A549 (cell line): ENCODE data around the gene PPP4R3B. TPM values are rescaled to one million over a fixed set of nuclear protein-coding genes. Genes with fewer than 3 reads are reported as not detected.
A peak's percentile ranks its signal among the peaks of the same experiment; 100 is the strongest.
"Not testable (repeated sequence)": the region's sequence is repeated elsewhere in the genome, so short reads cannot be mapped to it uniquely, and the experiment has no call there.

Experiments used
- ATAC-seq, 2 experiments: fragments of 200-7000 bp in 1 of 2; fragments of >200 bp in 1 of 2; cut with Nextera tagmentation in 1 of 2; cut with Tn5 transposase in 1 of 2; 3 replicates each; pipeline versions ENCODE4 v1.8.0 to v1.9.1; 2018 to 2020; ENCODE audit warnings: mild to moderate bottlenecking in 1 of 2, moderate library complexity in 1 of 2
- CTCF ChIA-PET: fragments of 300-600 bp; sonication (Branson Sonifier 250); formaldehyde crosslinking; extraction: SDS; loops from one replicate; lab custom pipeline; 2021; ENCODE audit warnings: antibody characterized with exemption, inconsistent platforms; lab: Yijun Ruan, JAX
- POLR2A ChIA-PET: fragments of 350-600 bp; formaldehyde crosslinking; extraction: SDS; loops from one replicate; lab custom pipeline; 2021; ENCODE audit warnings: antibody characterized with exemption, inconsistent platforms; lab: Yijun Ruan, JAX
- DNase-seq, 2 experiments: peaks; one replicate each; pipeline versions ENCODE4 v3.0.0 to v3.0.0-alpha.2; 2011 to 2016; ENCODE audit warnings: low read depth in 1 of 2, low spot score in 1 of 2
- FAIRE-seq: peaks from 2 replicates; lab custom pipeline; 2011; peaks lifted over from hg19 to GRCh38; lab: Jason Lieb, UNC
- H3K27ac ChIP-seq, 2 experiments: fragments of >200 bp; sonication (Bioruptor Twin); formaldehyde crosslinking; 3 replicates each; pipeline ENCODE4 v1.5.1; 2016 to 2017
- H3K4me1 ChIP-seq: fragments of >200 bp; sonication (Bioruptor Twin); formaldehyde crosslinking; 3 replicates; pipeline ENCODE4 v1.6.1; 2016
- H3K4me2 ChIP-seq: fragments of >200 bp; sonication (Bioruptor Twin); formaldehyde crosslinking; 3 replicates; pipeline ENCODE4 v1.6.1; 2016
- H3K4me3 ChIP-seq: fragments of >200 bp; sonication (Bioruptor Twin); formaldehyde crosslinking; 3 replicates; pipeline ENCODE4 v1.5.1; 2016
- H3K9me3 ChIP-seq: fragments of >200 bp; sonication (Bioruptor Twin); formaldehyde crosslinking; 3 replicates; pipeline ENCODE4 v1.6.1; 2016
- EHMT2 ChIP-seq: fragments of 200-600 bp; sonication (generic); IDR thresholded peaks from 2 replicates; pipeline ENCODE4 v1.6.1; 2016; ENCODE audit warnings: antibody characterized with exemption, low read depth, mild to moderate bottlenecking, moderate library complexity
- ELK1 ChIP-seq: fragments of 150-350 bp; IDR thresholded peaks from 2 replicates; pipeline ENCODE4 v1.6.1; 2014; ENCODE audit warnings: low read depth, mild to moderate bottlenecking, low read length
- EP300 ChIP-seq, 2 experiments: fragments of >200 bp; sonication (Bioruptor Twin); formaldehyde crosslinking; IDR thresholded peaks; 2 replicates in 1 of 2; 3 replicates in 1 of 2; pipeline ENCODE4 v1.6.1; 2016 to 2017
- KDM5A ChIP-seq: fragments of 200-600 bp; sonication (generic); IDR thresholded peaks from 2 replicates; pipeline ENCODE4 v1.6.1; 2016; ENCODE audit warnings: antibody characterized with exemption, mild to moderate bottlenecking
- MAFK ChIP-seq: fragments of 450-650 bp; IDR thresholded peaks from 2 replicates; pipeline ENCODE4 v1.6.1; 2014; ENCODE audit not compliant: partially characterized antibody
- MAX ChIP-seq: IDR thresholded peaks from 2 replicates; pipeline ENCODE4 v1.6.1; 2012
- MYC ChIP-seq: IDR thresholded peaks from 2 replicates; pipeline ENCODE4 v1.6.1; 2012; ENCODE audit warnings: mild to moderate bottlenecking, inconsistent platforms, low read length, improper control_type of control experiment, borderline replicate concordance
- POLR2AphosphoS2 ChIP-seq: conservative IDR thresholded peaks from 2 replicates; pipeline ENCODE4 v1.6.1; 2012; ENCODE audit warnings: low read length, improper control_type of control experiment, inconsistent platforms
- ZNF302 ChIP-seq: fragments of 250-450 bp; sonication (Bioruptor Pico); IDR thresholded peaks from 2 replicates; pipeline ENCODE4 v1.9.0; 2021; ENCODE audit warnings: inconsistent platforms, mild to moderate bottlenecking, moderate library complexity
- WGBS: methylation state at CpG from one replicate; pipeline ENCODE4 v1.1.6; 2017; ENCODE audit errors: missing lambda C conversion rate; 5-methylcytosine and 5-hydroxymethylcytosine counted together
- polyA plus RNA-seq, 4 experiments: library from polyadenylated mRNA; depleted of rRNA in 3 of 4; stranded (reverse); fragments of >200 nt; fragmentation: RNase III in 1 of 4; extraction: RNeasy Plus Mini Kit Qiagen cat#74134 plus additional on column Dnase treatment in 1 of 4; gene quantifications; 2 replicates in 3 of 4; 3 replicates in 1 of 4; pipeline ENCODE4 v1.2.3, GENCODE V29; 2011 to 2017
- TF ChIP-seq, protein P1 (sequence below): fragments of 200-600 bp; sonication (generic); IDR thresholded peaks from 2 replicates; pipeline ENCODE4 v1.6.1; 2016; ENCODE audit warnings: antibody characterized with exemption, mild to moderate bottlenecking, moderate library complexity
- TF ChIP-seq, protein P2 (sequence below): fragments of 450-650 bp; IDR thresholded peaks from 2 replicates; pipeline ENCODE4 v1.6.1; 2014; ENCODE audit warnings: antibody characterized with exemption
- TF ChIP-seq, protein P3 (sequence below): fragments of 250-450 bp; sonication (Bioruptor Pico); IDR thresholded peaks from 2 replicates; pipeline ENCODE4 v1.5.0; 2020; ENCODE audit warnings: low read depth, mild to moderate bottlenecking, moderate library complexity
- TF ChIP-seq, protein P4 (sequence below): IDR thresholded peaks from 2 replicates; pipeline ENCODE4 v1.6.1; 2012

PPP4R3B gene
- polyA plus RNA-seq, 2 of the 4 experiments (the other 2 are of a cell fraction) = 34.6 to 70.9 TPM

DNA sequence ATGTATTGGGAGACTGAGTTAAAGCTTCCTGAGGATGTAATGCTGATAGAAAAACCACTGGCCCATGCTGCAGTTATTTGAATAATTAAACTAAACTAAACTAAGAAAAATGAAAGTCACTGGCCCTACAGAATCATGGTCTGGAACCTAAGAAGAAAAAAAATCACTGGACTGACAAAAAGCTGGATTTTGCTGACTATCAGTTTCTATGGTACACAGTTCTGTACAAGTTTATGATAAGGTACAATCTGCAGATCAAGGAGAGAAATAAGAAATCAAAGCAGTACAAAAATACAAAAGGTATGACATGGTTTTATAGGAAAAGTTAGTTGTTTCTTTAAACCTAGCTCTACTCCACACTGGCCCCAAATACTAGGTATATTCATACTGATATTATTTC, 15.6 kb downstream of the PPP4R3B start:
- ATAC-seq (no peak), DNase-seq (no peak)
- Histone ChIP-seq H3K9me3 (no peaks in the 10 kb centered on the region), H3K4me2 (no peak overlapping the region), H3K27ac (no peak overlapping the region)
- no peak for TF ChIP-seq EP300 (IDR thresholded peaks at IDR 0.05)
- no peak for TF ChIP-seq ZNF302 (CRISPR knock-in tag)
- TF ChIP-seq MAFK = peak; percentile 79
- TF ChIP-seq KDM5A = no peak
- TF ChIP-seq POLR2AphosphoS2 = no peak
- no peak for TF ChIP-seq ELK1
- TF ChIP-seq, all 56 proteins: peak for 1
- CTCF ChIA-PET = interaction anchor here (1.5 kb wide), 1 partner anchor 10 kb away, joined by 4 read pairs; no protein-coding TSS in a partner anchor
- H3K4me3 ChIP-seq = no peak overlapping the region
- POLR2A ChIA-PET = no interaction called here
- no peak for FAIRE-seq
- peaks cover 12% of the 10 kb centered on the region; the same call in 2 of the 3 replicates for H3K4me1 ChIP-seq

DNA sequence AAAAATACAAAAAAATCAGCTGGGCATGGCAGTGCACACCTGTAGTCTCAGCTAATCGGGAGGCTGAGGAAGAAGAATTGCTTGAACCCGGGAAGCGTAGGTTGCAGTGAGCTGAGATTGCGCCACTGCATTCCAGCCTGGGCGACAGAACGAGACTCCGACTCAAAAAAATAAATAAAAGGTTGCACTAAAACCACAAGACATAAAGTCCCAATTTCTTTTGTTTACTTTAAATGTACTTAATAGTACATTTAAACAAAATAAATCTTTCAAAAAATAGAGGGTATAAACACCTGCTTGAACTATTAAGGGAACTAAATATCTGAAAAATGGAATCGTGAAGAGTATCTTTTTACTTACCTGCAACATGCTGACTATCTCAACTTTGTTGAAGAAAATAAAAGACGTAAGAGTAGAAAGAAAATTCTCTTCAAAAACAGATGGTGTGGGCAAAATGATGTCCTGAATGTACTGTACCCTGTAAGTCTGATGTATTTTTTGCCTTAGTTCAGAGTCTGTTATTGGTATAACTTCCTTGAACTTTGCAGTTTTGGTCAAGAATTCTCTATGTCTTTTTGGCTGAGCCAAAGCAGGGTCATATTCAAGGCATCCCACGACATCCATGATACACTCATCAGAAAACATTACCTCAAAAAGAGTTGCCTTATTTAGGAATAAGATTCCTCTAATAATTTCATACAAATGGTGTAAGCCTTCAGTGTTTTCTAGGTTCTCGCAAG, 19.2 kb downstream of the PPP4R3B start:
- POLR2A ChIA-PET = interaction anchor here (0.6 kb wide), 1 partner anchor 17 kb away, joined by 3 read pairs; no protein-coding TSS in a partner anchor
- FAIRE-seq (peak; percentile 7), DNase-seq (no peak), ATAC-seq (no peak)
- Histone ChIP-seq H3K4me2 (no peak overlapping the region), H3K4me3 (no peak overlapping the region)
- TF ChIP-seq, protein P1, sequence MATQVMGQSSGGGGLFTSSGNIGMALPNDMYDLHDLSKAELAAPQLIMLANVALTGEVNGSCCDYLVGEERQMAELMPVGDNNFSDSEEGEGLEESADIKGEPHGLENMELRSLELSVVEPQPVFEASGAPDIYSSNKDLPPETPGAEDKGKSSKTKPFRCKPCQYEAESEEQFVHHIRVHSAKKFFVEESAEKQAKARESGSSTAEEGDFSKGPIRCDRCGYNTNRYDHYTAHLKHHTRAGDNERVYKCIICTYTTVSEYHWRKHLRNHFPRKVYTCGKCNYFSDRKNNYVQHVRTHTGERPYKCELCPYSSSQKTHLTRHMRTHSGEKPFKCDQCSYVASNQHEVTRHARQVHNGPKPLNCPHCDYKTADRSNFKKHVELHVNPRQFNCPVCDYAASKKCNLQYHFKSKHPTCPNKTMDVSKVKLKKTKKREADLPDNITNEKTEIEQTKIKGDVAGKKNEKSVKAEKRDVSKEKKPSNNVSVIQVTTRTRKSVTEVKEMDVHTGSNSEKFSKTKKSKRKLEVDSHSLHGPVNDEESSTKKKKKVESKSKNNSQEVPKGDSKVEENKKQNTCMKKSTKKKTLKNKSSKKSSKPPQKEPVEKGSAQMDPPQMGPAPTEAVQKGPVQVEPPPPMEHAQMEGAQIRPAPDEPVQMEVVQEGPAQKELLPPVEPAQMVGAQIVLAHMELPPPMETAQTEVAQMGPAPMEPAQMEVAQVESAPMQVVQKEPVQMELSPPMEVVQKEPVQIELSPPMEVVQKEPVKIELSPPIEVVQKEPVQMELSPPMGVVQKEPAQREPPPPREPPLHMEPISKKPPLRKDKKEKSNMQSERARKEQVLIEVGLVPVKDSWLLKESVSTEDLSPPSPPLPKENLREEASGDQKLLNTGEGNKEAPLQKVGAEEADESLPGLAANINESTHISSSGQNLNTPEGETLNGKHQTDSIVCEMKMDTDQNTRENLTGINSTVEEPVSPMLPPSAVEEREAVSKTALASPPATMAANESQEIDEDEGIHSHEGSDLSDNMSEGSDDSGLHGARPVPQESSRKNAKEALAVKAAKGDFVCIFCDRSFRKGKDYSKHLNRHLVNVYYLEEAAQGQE = no peak
- TF ChIP-seq, all 56 proteins: peak for 0
- Histone ChIP-seq H3K9me3 (no peaks in the 10 kb centered on the region), H3K27ac (no peak overlapping the region), H3K4me1 (no peaks in the 10 kb centered on the region)
- CTCF ChIA-PET = no interaction called here
- WGBS = 95% methylated on average over 11 of the region's 11 CpGs

DNA sequence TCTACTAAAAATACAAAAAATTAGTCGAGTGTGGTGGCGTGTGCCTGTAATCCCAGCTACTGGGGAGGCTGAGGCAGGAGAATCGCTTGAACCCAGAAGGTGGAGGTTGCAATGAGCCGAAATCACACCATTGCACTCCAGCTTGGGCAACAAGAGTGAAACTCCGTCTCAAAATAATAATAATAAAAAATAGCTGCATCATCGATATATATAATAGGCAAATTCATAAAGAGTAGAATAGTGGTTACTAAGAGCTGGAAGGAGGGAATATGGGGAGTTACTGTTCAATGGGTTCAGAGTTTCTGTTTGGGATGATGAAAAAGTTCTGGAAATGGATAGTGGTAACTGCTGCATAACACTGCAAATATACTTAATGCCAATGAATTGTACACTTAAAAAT, 20.6 kb downstream of the PPP4R3B start:
- H3K4me3 ChIP-seq, H3K9me3 ChIP-seq, ATAC-seq, POLR2A ChIA-PET, DNase-seq, H3K27ac ChIP-seq, H3K4me2 ChIP-seq, CTCF ChIA-PET, H3K4me1 ChIP-seq, FAIRE-seq: not testable (repeated sequence)
- peak; percentile 63 for TF ChIP-seq MAFK
- WGBS = 95% methylated on average over 6 of the region's 6 CpGs

- ChIA-PET CTCF (interaction anchor here (0.6 to 0.9 kb wide), 2 partner anchors 24 to 341 kb away, joined by 3 read pairs; no protein-coding TSS in a partner anchor), POLR2A (no interaction called here)
- DNase-seq (no peak), ATAC-seq (no peak), FAIRE-seq (no peak)
- no peak overlapping the region for H3K27ac ChIP-seq
- peaks cover 8% of the 10 kb centered on the region; the same call in 2 of the 3 replicates for H3K4me1 ChIP-seq
- H3K9me3 ChIP-seq = no peaks in the 10 kb centered on the region
- TF ChIP-seq KDM5A (no peak), EHMT2 (no peak), MAX (no peak), MYC (no peak), EP300 (IDR thresholded peaks at IDR 0.05) (no peak)
- TF ChIP-seq, protein P2, sequence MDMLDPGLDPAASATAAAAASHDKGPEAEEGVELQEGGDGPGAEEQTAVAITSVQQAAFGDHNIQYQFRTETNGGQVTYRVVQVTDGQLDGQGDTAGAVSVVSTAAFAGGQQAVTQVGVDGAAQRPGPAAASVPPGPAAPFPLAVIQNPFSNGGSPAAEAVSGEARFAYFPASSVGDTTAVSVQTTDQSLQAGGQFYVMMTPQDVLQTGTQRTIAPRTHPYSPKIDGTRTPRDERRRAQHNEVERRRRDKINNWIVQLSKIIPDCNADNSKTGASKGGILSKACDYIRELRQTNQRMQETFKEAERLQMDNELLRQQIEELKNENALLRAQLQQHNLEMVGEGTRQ = no peak
- TF ChIP-seq, protein P3, sequence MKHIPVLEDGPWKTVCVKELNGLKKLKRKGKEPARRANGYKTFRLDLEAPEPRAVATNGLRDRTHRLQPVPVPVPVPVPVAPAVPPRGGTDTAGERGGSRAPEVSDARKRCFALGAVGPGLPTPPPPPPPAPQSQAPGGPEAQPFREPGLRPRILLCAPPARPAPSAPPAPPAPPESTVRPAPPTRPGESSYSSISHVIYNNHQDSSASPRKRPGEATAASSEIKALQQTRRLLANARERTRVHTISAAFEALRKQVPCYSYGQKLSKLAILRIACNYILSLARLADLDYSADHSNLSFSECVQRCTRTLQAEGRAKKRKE (CRISPR knock-in tag) = no peak
- TF ChIP-seq, protein P4, sequence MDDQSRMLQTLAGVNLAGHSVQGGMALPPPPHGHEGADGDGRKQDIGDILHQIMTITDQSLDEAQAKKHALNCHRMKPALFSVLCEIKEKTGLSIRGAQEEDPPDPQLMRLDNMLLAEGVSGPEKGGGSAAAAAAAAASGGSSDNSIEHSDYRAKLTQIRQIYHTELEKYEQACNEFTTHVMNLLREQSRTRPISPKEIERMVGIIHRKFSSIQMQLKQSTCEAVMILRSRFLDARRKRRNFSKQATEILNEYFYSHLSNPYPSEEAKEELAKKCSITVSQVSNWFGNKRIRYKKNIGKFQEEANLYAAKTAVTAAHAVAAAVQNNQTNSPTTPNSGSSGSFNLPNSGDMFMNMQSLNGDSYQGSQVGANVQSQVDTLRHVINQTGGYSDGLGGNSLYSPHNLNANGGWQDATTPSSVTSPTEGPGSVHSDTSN = no peak
- TF ChIP-seq, all 56 proteins: peak for 0
- Histone ChIP-seq H3K4me2 (no peak overlapping the region), H3K4me3 (no peak overlapping the region)
These were observed 21.9 kb downstream of the PPP4R3B start for GRCh38 chr2:55595536-55595935.
